GM13976 (cell line): ENCODE results near the gene PTGDR2.

ENCODE experiments used
- DNase-seq: peaks from one replicate; pipeline ENCODE4 v3.0.0; 2012; ENCODE audit warnings: low spot score
- in situ Hi-C: fragments of 300-500 bp; cut with MboI; formaldehyde crosslinking; loops from one replicate; pipeline ENCODE4 v1.12.0; 2022; ENCODE audit warnings: low sequenced_read_pairs, mixed read lengths, inconsistent platforms; ENCODE audit not compliant: unreplicated experiment
- TF ChIP-seq, protein P1 (sequence below): IDR thresholded peaks from 2 replicates; pipeline ENCODE4 v1.5.1; 2012; ENCODE audit warnings: borderline replicate concordance, mild to moderate bottlenecking; ENCODE audit not compliant: insufficient read depth; ENCODE audit errors: extremely low read depth, missing control alignments, control extremely low read depth

PTGDR2 gene

DNA sequence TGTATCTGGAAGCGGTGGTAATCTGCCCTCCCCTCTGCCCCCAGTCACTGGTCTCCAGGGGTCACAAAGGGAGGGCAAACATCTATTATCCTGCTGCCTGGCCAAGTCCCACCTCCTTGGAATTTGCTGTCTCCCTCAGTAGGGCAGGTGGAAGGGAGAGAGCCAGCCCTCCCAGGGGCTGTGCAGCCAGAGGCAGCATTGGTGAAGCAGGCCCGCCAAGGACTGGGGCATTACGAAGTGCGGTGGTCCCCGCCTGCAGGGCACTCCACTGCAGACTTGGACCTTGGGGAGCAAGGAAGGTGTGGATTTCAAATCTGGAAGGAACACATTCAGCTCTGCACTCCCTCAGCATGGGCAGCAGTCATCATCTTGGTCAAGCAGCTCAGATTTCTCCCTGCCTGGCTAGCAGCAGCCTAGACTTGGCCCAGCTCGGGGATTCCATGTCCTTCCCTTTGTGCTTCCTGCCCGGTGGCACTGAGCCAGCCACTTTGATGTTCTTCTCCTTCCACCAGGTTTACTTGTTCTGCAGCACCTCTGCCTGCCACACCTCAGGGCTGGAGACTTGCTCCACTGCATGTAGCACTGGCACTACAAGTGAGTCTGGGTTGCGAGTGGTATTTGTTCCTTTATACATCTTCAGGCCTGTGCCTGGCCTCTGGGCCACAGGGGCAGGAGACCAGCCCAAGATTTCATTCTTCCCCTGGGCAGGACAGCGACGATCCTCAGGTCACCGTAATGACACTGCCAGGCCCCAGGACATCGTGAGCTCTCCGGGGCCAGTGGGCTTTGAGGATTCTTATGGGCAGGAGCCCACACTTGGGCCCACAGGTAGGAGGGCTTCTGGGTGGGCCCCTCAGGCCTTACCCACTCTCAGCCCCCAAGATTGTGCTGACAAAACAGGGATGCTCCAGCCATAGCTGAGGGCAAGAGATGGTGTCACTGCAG, 18.9 kb upstream of the PTGDR2 start:
- no peak for DNase-seq
- TF ChIP-seq, protein P1, sequence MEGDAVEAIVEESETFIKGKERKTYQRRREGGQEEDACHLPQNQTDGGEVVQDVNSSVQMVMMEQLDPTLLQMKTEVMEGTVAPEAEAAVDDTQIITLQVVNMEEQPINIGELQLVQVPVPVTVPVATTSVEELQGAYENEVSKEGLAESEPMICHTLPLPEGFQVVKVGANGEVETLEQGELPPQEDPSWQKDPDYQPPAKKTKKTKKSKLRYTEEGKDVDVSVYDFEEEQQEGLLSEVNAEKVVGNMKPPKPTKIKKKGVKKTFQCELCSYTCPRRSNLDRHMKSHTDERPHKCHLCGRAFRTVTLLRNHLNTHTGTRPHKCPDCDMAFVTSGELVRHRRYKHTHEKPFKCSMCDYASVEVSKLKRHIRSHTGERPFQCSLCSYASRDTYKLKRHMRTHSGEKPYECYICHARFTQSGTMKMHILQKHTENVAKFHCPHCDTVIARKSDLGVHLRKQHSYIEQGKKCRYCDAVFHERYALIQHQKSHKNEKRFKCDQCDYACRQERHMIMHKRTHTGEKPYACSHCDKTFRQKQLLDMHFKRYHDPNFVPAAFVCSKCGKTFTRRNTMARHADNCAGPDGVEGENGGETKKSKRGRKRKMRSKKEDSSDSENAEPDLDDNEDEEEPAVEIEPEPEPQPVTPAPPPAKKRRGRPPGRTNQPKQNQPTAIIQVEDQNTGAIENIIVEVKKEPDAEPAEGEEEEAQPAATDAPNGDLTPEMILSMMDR, result no peak
- in situ Hi-C loops, result no loop called here

DNA sequence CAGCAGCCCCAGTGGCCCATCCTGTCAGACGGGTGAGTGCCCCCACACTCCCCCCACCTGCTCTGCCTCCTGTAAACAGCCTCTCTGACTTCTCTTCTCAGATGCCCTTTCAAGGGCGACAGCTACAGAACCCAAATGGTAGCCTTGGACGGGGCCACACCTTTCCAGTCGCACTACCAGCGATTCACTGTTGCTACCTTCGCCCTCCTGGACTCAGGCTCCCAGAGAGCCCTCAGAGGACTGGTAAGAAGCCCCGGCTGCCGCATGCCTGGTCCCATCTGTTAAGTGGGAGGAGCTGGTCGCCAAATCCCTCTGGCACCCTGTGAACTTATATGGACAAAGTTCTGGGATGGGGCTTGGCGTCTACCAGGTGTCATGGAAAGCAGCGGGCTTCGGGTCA, 17.8 kb upstream of the PTGDR2 start:
- TF ChIP-seq, protein P1, result no peak
- DNase-seq, result no peak
- in situ Hi-C loops, result no loop called here

DNA sequence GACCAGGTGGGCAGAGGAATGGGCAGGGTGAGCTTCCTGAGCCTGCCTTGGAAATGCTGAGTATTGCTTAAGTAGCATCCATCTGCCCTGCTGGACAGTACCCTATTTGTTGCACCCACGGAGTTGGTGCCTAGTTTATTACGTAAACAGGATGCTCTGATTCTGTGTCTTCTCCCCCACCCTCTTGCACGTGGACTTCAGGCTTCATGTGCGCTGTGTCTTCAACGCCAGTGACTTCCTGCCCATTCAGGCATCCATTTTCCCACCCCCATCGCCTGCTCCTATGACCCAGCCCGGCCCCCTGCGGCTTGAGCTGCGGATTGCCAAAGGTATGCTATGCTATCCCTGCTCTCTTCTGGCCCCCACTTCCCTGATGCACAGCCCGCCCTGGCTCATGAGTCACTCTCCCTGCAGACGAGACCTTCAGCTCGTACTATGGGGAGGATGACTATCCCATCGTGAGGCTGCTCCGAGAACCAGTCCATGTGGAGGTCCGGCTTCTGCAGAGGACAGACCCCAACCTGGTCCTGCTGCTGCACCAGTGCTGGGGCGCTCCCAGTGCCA, 17.3 kb upstream of the PTGDR2 start:
- in situ Hi-C loops, result no loop called here
- TF ChIP-seq, protein P1, result no peak
- DNase-seq, result no peak

DNA sequence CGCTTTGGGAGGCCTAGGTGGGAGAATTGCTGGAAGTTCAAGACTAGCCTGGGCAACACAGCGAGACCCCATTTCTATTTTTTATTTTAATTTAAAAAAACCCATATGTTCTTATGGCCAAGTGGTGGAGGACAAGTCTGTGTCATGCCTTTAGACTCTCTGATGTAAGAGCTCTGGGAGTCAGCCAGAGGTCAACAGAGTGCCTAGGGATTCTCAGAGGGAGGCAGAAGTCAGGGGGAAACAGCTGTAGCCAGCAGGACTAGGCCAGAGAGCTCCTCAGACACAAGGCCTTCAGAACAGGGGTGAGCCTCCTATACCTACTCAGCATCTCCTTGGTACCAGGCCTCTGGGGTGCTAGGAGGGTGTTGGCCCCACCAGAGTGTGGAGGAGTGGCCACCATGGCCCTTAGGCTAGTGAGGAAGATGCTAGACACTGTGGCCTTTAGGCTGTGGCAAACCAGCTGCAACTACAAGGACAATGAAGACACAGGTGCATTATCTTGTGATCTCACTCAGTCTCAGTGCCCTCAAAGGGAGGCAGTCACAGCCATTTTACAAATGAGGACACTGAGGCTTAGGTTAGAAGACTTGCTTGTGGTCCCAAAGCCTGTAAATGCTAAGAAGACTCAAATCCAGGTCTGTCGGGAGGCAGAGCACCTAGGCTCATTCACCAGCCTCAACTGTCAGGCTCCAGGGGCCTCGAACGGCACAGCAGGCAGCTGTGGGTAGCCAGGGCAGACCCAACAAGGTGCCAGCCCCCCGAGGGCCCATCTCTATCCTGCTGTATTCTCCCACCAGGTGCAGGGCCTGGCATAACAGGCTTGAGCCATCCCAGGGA, 16.6 kb upstream of the PTGDR2 start:
- in situ Hi-C loops, result no loop called here

DNA sequence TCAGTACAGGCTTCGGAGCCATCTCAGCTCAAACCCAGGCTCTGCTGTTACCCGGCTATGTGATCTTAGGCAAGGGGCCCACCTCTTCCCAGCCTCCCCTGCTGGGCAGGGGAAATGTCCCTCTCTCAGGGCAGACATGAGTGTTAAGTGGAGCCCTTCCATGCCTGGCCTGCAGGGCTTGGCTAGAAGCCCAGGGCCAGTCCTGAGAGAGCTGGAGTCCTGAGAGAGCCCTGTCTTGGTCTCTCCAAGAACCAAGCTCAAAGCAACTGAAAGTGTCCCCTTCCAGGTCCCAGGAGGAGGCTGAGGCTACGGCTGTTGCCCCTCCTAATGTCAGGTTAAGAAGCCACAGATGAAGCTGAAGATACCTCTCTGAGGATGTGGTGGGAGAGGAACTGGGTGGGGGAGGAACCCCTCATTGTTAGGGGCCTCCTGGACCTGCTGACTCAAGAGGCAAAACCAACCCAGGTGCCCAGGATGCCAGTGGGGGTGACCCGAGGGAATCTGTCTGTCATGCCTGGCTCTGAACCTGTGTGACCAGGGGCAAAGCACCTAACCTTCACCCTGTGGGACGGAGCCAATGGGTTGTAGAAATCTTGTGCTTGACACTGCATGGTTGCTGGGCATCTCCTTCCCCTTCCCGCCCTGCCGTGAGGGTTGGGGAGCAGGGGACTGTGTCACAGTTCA, 15.8 kb upstream of the PTGDR2 start:
- no peak for DNase-seq
- TF ChIP-seq, protein P1, result no peak
- in situ Hi-C loops, result no loop called here

More for the DNA sequence above, 16.6 kb upstream of the PTGDR2 start:
- TF ChIP-seq, protein P1, result no peak
- DNase-seq, result no peak
